Activated T-helper 1 cell treated with Interleukin-2 at 50 U/mL for 16 hours (primary cell): ENCODE results near the gene SBSN.

Experiments
- DNase-seq: peaks from one replicate; pipeline ENCODE4 v3.0.0-alpha.2; 2020; ENCODE audit warnings: low read depth

Gene SBSN

GRCh38 chr19:35474104-35474503 is 54.0 kb downstream of the SBSN start:
- no peak for DNase-seq
